ENCODE measurements around the gene TCHP. TPM values are rescaled to one million over a fixed set of nuclear protein-coding genes. Genes with fewer than 3 reads are reported as not detected.

Gene TCHP
- total RNA-seq, 1 experiment from 2014 or later, result 11.8 TPM

- Histone ChIP-seq H4K20me1 (ENCODE audit: insufficient read depth, low read depth, low read length) (no peaks in the 10 kb centered on the region), H3K9me3 (ENCODE audit: low read length) (no peaks in the 10 kb centered on the region), H3K27ac (ENCODE audit: low read length) (no peak overlapping the region), H3K4me2 (ENCODE audit: low read depth, low read length, poor library complexity, severe bottlenecking) (no peak overlapping the region), H3K27me3 (ENCODE audit: low read length) (no peaks in the 10 kb centered on the region), H3K36me3 (ENCODE audit: insufficient read depth, low read length) (peaks cover 46% of the 10 kb centered on the region), H3K4me1 (ENCODE audit: low read length) (no peaks in the 10 kb centered on the region), H3K79me2 (ENCODE audit: low read length) (no peaks in the 10 kb centered on the region), H3K4me3 (ENCODE audit: low read length) (no peak overlapping the region), H3K9me2 (replicated peaks; ENCODE audit: insufficient read depth, low read length) (no peaks in the 10 kb centered on the region), H2AFZ (ENCODE audit: low read length) (no peak overlapping the region), H3K9ac (ENCODE audit: low read length) (no peak overlapping the region)
- no peak for DNase-seq
Observed at GRCh38 chr12:109939504-109939903, 39.4 kb downstream of the TCHP start.

DNA sequence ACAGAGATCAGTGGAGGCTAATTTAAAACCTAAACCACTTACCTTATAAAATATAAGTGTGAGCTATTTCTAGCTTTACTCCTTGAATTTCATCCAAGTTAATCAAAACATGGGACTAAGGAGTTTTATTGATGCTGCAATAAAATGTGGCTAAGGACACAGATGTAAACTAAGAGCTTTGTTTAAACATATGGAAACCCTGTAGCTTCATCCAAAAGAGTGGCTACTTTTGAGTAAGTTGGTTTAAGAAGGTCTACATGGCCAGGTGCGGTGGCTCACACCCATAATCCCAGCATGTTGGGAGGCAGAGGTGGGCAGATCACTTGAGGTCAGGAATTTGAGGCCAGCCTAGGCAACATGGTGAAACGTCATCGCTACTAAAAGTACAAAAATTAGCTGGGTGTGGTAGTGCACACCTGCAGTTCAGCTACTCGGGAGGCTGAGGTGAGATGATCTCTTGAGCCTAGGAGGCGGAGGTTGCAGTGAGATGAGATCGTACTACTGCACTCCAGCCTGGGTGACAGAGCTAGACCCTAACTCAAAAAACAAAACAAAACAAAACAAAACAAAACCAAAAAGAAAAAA lies 40.4 kb downstream of the TCHP start:
- Histone ChIP-seq H3K27ac (ENCODE audit: low read length) (no peak overlapping the region), H3K27me3 (ENCODE audit: low read length) (no peaks in the 10 kb centered on the region), H2AFZ (ENCODE audit: low read length) (no peak overlapping the region), H3K4me2 (ENCODE audit: low read depth, low read length, poor library complexity, severe bottlenecking) (no peak overlapping the region), H3K4me3 (ENCODE audit: low read length) (no peak overlapping the region), H4K20me1 (ENCODE audit: insufficient read depth, low read depth, low read length) (no peaks in the 10 kb centered on the region), H3K9ac (ENCODE audit: low read length) (no peak overlapping the region), H3K9me2 (replicated peaks; ENCODE audit: insufficient read depth, low read length) (no peaks in the 10 kb centered on the region), H3K79me2 (ENCODE audit: low read length) (no peaks in the 10 kb centered on the region), H3K36me3 (ENCODE audit: insufficient read depth, low read length) (peaks cover 52% of the 10 kb centered on the region), H3K4me1 (ENCODE audit: low read length) (no peaks in the 10 kb centered on the region), H3K9me3 (ENCODE audit: low read length) (no peaks in the 10 kb centered on the region)
- no peak for DNase-seq

DNA sequence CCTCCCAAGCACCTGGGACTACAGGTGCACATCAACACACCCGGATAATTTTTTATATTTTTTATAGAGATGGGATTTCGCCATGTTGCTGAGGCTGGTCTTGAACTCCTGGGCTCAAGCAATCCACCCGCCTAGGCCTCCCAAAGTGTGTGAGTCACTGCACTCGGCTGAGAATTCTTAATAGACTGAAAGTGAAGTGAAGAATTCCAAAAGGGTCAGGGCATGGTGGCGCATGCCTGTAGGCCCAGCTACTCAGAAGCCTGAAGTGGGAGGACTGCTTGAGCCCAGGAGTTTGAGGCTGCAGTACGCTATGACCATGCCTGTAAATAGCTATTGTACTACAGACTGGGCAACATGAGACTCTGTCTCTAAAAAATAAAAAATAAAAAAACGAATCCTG lies 43.7 kb downstream of the TCHP start:
- Histone ChIP-seq H3K9me2 (replicated peaks; ENCODE audit: insufficient read depth, low read length) (no peaks in the 10 kb centered on the region), H3K4me3 (ENCODE audit: low read length) (no peak overlapping the region), H3K79me2 (ENCODE audit: low read length) (peaks cover 14% of the 10 kb centered on the region), H3K27ac (ENCODE audit: low read length) (no peak overlapping the region), H3K9ac (ENCODE audit: low read length) (no peak overlapping the region), H3K36me3 (ENCODE audit: insufficient read depth, low read length) (peaks cover 61% of the 10 kb centered on the region; the same call in 1 of the 2 replicates), H3K9me3 (ENCODE audit: low read length) (no peaks in the 10 kb centered on the region), H2AFZ (ENCODE audit: low read length) (no peak overlapping the region), H3K4me1 (ENCODE audit: low read length) (peaks cover 14% of the 10 kb centered on the region), H4K20me1 (ENCODE audit: insufficient read depth, low read depth, low read length) (no peaks in the 10 kb centered on the region), H3K27me3 (ENCODE audit: low read length) (no peaks in the 10 kb centered on the region), H3K4me2 (ENCODE audit: low read depth, low read length, poor library complexity, severe bottlenecking) (no peak overlapping the region)
- DNase-seq, result no peak

GRCh38 chr12:109944561-109945359 lies 44.7 kb downstream of the TCHP start:
- no peak for DNase-seq
- peaks cover 63% of the 10 kb centered on the region; the same call in 1 of the 2 replicates for H3K36me3 ChIP-seq (ENCODE audit: insufficient read depth, low read length)
- H3K9ac ChIP-seq (ENCODE audit: low read length), result no peak overlapping the region
- no peak overlapping the region for H3K4me3 ChIP-seq (ENCODE audit: low read length)
- no peaks in the 10 kb centered on the region for H4K20me1 ChIP-seq (ENCODE audit: insufficient read depth, low read depth, low read length)
- H3K27me3 ChIP-seq (ENCODE audit: low read length), result no peaks in the 10 kb centered on the region
- H3K27ac ChIP-seq (ENCODE audit: low read length), result no peak overlapping the region
- no peaks in the 10 kb centered on the region for H3K9me3 ChIP-seq (ENCODE audit: low read length)
- no peak overlapping the region for H2AFZ ChIP-seq (ENCODE audit: low read length)
- H3K79me2 ChIP-seq (ENCODE audit: low read length), result peaks cover 16% of the 10 kb centered on the region
- H3K9me2 ChIP-seq (replicated peaks; ENCODE audit: insufficient read depth, low read length), result no peaks in the 10 kb centered on the region
- H3K4me1 ChIP-seq (ENCODE audit: low read length), result peaks cover 14% of the 10 kb centered on the region
- no peak overlapping the region for H3K4me2 ChIP-seq (ENCODE audit: low read depth, low read length, poor library complexity, severe bottlenecking)

DNA sequence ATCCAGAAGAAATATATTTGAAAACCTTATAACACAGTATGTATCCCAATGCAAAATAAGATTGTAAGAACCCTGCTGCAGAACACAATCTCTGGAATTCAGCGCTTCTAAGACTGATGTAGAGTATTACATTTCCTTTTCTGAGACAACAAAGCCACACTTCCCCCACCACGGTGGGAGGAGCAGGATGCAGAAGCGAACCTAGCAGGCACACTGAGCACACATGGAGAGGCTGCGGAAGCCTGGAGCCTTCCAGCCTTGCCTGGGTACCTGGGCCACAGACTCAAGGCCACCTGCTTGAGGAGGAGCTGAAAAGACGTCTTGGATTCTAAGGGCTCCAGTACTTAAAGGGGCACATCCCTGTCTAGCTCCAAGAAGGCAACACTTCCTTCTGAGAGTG lies 46.4 kb downstream of the TCHP start:
- Histone ChIP-seq H3K27ac (ENCODE audit: low read length) (no peak overlapping the region), H3K9me2 (replicated peaks; ENCODE audit: insufficient read depth, low read length) (no peaks in the 10 kb centered on the region), H3K9ac (ENCODE audit: low read length) (no peak overlapping the region), H3K27me3 (ENCODE audit: low read length) (no peaks in the 10 kb centered on the region), H4K20me1 (ENCODE audit: insufficient read depth, low read depth, low read length) (no peaks in the 10 kb centered on the region), H3K36me3 (ENCODE audit: insufficient read depth, low read length) (peaks cover 72% of the 10 kb centered on the region; the same call in 1 of the 2 replicates), H3K4me2 (ENCODE audit: low read depth, low read length, poor library complexity, severe bottlenecking) (no peak overlapping the region), H3K4me3 (ENCODE audit: low read length) (no peak overlapping the region), H3K79me2 (ENCODE audit: low read length) (peaks cover 16% of the 10 kb centered on the region), H3K9me3 (ENCODE audit: low read length) (no peaks in the 10 kb centered on the region), H3K4me1 (ENCODE audit: low read length) (peaks cover 14% of the 10 kb centered on the region), H2AFZ (ENCODE audit: low read length) (no peak overlapping the region)
- DNase-seq, result no peak

DNA sequence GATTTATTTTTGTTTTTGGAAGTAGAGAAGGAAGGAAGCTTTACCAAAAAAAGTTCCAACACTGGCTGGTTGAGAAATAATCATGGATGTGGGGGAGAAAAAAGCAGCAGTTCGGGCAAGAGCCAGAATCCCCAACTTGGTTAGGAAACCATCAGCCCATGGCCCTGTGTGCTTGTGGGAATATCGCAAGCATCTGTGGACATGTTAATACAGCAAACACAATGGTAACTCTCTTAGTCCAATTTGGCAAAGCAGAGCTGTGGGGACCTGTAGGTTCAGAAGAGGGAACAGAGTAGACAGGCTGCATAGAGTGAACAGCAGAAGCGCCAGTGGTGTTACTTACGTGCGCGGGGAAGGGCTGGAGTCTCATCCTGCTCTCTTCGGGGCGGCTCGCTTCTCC lies 46.8 kb downstream of the TCHP start:
- Histone ChIP-seq H3K9ac (ENCODE audit: low read length) (no peak overlapping the region), H3K4me3 (ENCODE audit: low read length) (no peak overlapping the region), H4K20me1 (ENCODE audit: insufficient read depth, low read depth, low read length) (no peaks in the 10 kb centered on the region), H3K27me3 (ENCODE audit: low read length) (no peaks in the 10 kb centered on the region), H3K36me3 (ENCODE audit: insufficient read depth, low read length) (peaks cover 74% of the 10 kb centered on the region; the same call in 1 of the 2 replicates), H3K27ac (ENCODE audit: low read length) (no peak overlapping the region), H2AFZ (ENCODE audit: low read length) (no peak overlapping the region), H3K4me1 (ENCODE audit: low read length) (peaks cover 14% of the 10 kb centered on the region), H3K4me2 (ENCODE audit: low read depth, low read length, poor library complexity, severe bottlenecking) (no peak overlapping the region), H3K79me2 (ENCODE audit: low read length) (peaks cover 16% of the 10 kb centered on the region), H3K9me2 (replicated peaks; ENCODE audit: insufficient read depth, low read length) (no peaks in the 10 kb centered on the region), H3K9me3 (ENCODE audit: low read length) (no peaks in the 10 kb centered on the region)
- no peak for DNase-seq

DNA sequence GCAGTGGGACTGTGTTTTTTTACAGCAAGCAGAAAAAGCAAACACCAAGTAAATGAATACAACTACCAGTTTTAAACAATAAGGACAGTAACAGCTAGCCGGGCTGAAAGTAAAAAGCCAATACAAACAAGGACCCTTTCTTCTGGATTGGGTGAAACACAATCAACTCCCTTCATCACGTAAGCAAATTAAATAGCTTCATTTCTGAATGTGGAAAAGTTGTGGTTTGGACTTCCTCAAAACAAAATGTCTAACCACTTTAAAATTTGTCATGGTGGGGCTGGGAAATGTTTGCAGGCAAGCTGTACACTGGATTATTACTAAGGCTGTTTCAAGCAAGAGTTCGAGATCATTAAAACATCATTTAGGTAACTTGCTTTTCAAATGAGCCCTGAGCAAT lies 47.4 kb downstream of the TCHP start:
- Histone ChIP-seq H3K79me2 (ENCODE audit: low read length) (peaks cover 16% of the 10 kb centered on the region), H4K20me1 (ENCODE audit: insufficient read depth, low read depth, low read length) (no peaks in the 10 kb centered on the region), H3K36me3 (ENCODE audit: insufficient read depth, low read length) (peaks cover 72% of the 10 kb centered on the region; the same call in 1 of the 2 replicates), H3K27ac (ENCODE audit: low read length) (0 out of 2 replicates have a peak overlapping the region, but pooled peaks have one; percentile 14), H3K9me2 (replicated peaks; ENCODE audit: insufficient read depth, low read length) (no peaks in the 10 kb centered on the region), H3K4me1 (ENCODE audit: low read length) (peaks cover 14% of the 10 kb centered on the region), H2AFZ (ENCODE audit: low read length) (no peak overlapping the region), H3K9ac (ENCODE audit: low read length) (no peak overlapping the region), H3K9me3 (ENCODE audit: low read length) (no peaks in the 10 kb centered on the region), H3K27me3 (ENCODE audit: low read length) (no peaks in the 10 kb centered on the region), H3K4me2 (ENCODE audit: low read depth, low read length, poor library complexity, severe bottlenecking) (peak overlapping the region; percentile 0), H3K4me3 (ENCODE audit: low read length) (no peak overlapping the region)
- DNase-seq, result no peak

GRCh38 chr12:109948368-109948767 lies 48.3 kb downstream of the TCHP start:
- H4K20me1 ChIP-seq (ENCODE audit: insufficient read depth, low read depth, low read length), result no peaks in the 10 kb centered on the region
- no peak overlapping the region for H3K4me3 ChIP-seq (ENCODE audit: low read length)
- H3K36me3 ChIP-seq (ENCODE audit: insufficient read depth, low read length), result peaks cover 73% of the 10 kb centered on the region; the same call in 1 of the 2 replicates
- no peaks in the 10 kb centered on the region for H3K27me3 ChIP-seq (ENCODE audit: low read length)
- H3K9me2 ChIP-seq (replicated peaks; ENCODE audit: insufficient read depth, low read length), result no peaks in the 10 kb centered on the region
- no peak overlapping the region for H3K9ac ChIP-seq (ENCODE audit: low read length)
- no peak overlapping the region for H3K27ac ChIP-seq (ENCODE audit: low read length)
- no peak overlapping the region for H2AFZ ChIP-seq (ENCODE audit: low read length)
- H3K79me2 ChIP-seq (ENCODE audit: low read length), result peaks cover 16% of the 10 kb centered on the region
- no peak for DNase-seq
- peaks cover 14% of the 10 kb centered on the region for H3K4me1 ChIP-seq (ENCODE audit: low read length)
- no peaks in the 10 kb centered on the region for H3K9me3 ChIP-seq (ENCODE audit: low read length)
- H3K4me2 ChIP-seq (ENCODE audit: low read depth, low read length, poor library complexity, severe bottlenecking), result no peak overlapping the region

Data from Karpas-422 (cell line).